ENCODE data around the gene PHLDB2.

- TF ChIP-seq CTCF (IDR thresholded peaks at IDR 0.05): no peak
- TF ChIP-seq POLR2A (IDR thresholded peaks at IDR 0.05): no peak
Measured at GRCh38 chr3:112004187-112004586, 145.1 kb downstream of the PHLDB2 start.
